Endothelial cell (in vitro differentiated cells): ENCODE results near the gene TLL2. TPM values are rescaled to one million over a fixed set of nuclear protein-coding genes. Genes with fewer than 3 reads are reported as not detected.

Experiments used
- DNase-seq: peaks from one replicate; pipeline ENCODE4 v3.0.0; 2021; ENCODE audit warnings: low spot score
- H3K27ac Mint-ChIP-seq: one replicate; pipeline ENCODE4 v1.8.0; 2021; ENCODE audit warnings: mixed read lengths, inconsistent platforms; ENCODE audit not compliant: unreplicated experiment
- H3K27me3 Mint-ChIP-seq: one replicate; pipeline ENCODE4 v1.8.0; 2021; ENCODE audit warnings: mild to moderate bottlenecking, moderate library complexity, mixed read lengths, inconsistent platforms; ENCODE audit not compliant: unreplicated experiment
- H3K36me3 Mint-ChIP-seq: one replicate; pipeline ENCODE4 v1.8.0; 2021; ENCODE audit warnings: mild to moderate bottlenecking, low read depth, mixed read lengths, inconsistent platforms; ENCODE audit not compliant: unreplicated experiment
- H3K4me1 Mint-ChIP-seq: one replicate; pipeline ENCODE4 v1.8.0; 2021; ENCODE audit warnings: mild to moderate bottlenecking, mixed read lengths, inconsistent platforms; ENCODE audit not compliant: unreplicated experiment
- H3K4me3 Mint-ChIP-seq: one replicate; pipeline ENCODE4 v1.8.0; 2021; ENCODE audit warnings: mild to moderate bottlenecking, mixed read lengths, inconsistent platforms; ENCODE audit not compliant: unreplicated experiment
- H3K9me3 Mint-ChIP-seq: one replicate; pipeline ENCODE4 v1.8.0; 2021; ENCODE audit warnings: mixed read lengths, inconsistent platforms; ENCODE audit not compliant: unreplicated experiment
- CTCF ChIP-seq: fragments of 200-600 bp; sonication (generic); IDR thresholded peaks from one replicate; pipeline ENCODE4 v1.5.0; 2021; ENCODE audit warnings: antibody characterized with exemption; ENCODE audit not compliant: unreplicated experiment
- total RNA-seq: library from RNA; stranded (reverse); fragmentation: NEBNext Ultra II Directional; extraction: Animal tissue kit (Norgen Biotek cat#: 25700); gene quantifications from one replicate; pipeline ENCODE4 v1.2.1, GENCODE V29; 2021; ENCODE audit not compliant: unreplicated experiment

The TLL2 gene
- total RNA-seq, 1 donor from 2014 or later = 0.41 TPM

DNA sequence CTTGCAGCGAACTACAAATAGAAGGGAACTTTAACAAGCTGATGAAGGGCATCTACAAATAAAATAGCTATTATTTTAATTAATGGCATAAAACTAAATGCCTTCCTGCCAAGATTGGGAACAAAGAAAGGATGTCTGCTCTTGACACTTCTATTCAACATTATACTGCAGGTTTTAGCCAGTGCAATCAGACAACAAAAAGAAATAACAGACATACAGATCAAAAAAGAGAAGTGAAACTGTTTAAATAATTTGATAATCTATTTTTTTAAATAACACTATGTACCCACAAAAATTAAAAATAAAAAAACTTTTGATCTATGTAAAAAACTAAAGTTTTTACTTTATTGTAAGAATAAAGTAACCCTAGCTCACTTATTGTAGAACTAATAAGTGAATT lies 22.4 kb upstream of the TLL2 start:
- Mint-ChIP-seq H3K4me3 (no peak overlapping the region), H3K4me1 (no peaks in the 10 kb centered on the region), H3K9me3 (no peaks in the 10 kb centered on the region), H3K27me3 (no peaks in the 10 kb centered on the region), H3K36me3 (peaks cover 6% of the 10 kb centered on the region), H3K27ac (no peak overlapping the region)
- no peak for TF ChIP-seq CTCF
- DNase-seq = no peak

GRCh38 chr10:96532523-96532922 lies 18.8 kb upstream of the TLL2 start:
- no peak overlapping the region for H3K4me3 Mint-ChIP-seq
- TF ChIP-seq CTCF = no peak
- no peak overlapping the region for H3K27ac Mint-ChIP-seq
- H3K4me1 Mint-ChIP-seq = no peaks in the 10 kb centered on the region
- H3K9me3 Mint-ChIP-seq = no peaks in the 10 kb centered on the region
- no peaks in the 10 kb centered on the region for H3K36me3 Mint-ChIP-seq
- no peaks in the 10 kb centered on the region for H3K27me3 Mint-ChIP-seq
- DNase-seq = no peak

DNA sequence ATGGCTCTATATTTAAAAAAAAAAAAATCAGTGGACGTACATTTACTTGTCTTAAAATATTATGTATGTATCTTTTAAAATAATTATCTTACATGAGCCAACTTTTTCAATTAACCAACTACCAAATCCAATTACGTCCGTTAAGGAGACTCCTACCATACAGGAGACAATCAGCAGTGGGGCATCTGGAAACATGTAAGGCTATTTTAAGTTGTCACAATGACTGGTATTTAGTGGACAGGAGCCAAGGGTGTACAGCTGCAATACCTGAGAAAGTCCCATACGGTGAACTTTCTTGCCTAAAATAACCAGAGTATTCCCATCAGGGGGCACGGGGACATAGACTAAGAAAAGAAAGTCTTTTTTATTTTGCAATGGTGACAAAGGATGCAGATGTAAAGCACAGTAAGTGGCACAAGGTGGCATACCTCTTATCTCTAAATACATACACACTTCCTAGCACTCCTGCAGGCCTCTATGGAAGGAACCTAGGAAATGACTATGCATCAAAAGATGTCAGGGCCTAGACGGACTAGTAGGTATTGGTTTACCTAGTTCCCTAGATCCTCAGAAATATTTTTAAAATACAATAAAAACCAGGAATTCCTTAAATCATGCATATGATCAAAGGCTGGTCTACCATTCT lies 16.0 kb upstream of the TLL2 start:
- TF ChIP-seq CTCF = no peak

DNA sequence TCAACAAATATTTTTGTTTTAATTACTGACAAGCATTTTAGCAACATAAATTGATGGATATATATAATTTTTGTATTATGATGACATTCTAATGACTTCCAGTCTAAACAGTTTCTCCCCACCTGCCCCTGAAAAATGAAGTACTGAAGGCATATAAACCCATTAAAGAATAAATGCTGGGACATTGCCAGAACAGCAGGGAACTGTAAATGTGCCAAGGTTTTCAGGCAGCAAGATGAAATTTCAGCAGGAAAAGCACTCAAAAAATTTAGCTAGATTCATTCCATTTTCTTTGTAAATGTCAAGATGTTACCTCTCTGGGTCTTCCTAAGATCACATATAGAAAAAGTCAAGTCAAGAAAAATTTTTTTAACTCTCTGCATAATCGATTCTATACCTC lies 11.0 kb upstream of the TLL2 start:
- no peak for TF ChIP-seq CTCF

More for the DNA sequence above, 16.0 kb upstream of the TLL2 start:
- Mint-ChIP-seq H3K4me1 (no peaks in the 10 kb centered on the region), H3K27me3 (no peaks in the 10 kb centered on the region), H3K36me3 (no peaks in the 10 kb centered on the region), H3K9me3 (no peaks in the 10 kb centered on the region), H3K4me3 (no peak overlapping the region), H3K27ac (no peak overlapping the region)
- no peak for DNase-seq

GRCh38 chr10:96517284-96517683 lies 3.6 kb upstream of the TLL2 start:
- no peak for TF ChIP-seq CTCF
- Mint-ChIP-seq H3K4me3 (no peak overlapping the region), H3K4me1 (peaks cover 7% of the 10 kb centered on the region), H3K9me3 (no peaks in the 10 kb centered on the region), H3K27ac (no peak overlapping the region), H3K27me3 (peaks cover 8% of the 10 kb centered on the region), H3K36me3 (peaks cover 7% of the 10 kb centered on the region)
- DNase-seq = no peak

More for the DNA sequence above, 11.0 kb upstream of the TLL2 start:
- no peak for DNase-seq
- no peak overlapping the region for H3K4me3 Mint-ChIP-seq
- H3K9me3 Mint-ChIP-seq = no peaks in the 10 kb centered on the region
- no peak overlapping the region for H3K27ac Mint-ChIP-seq
- H3K27me3 Mint-ChIP-seq = no peaks in the 10 kb centered on the region
- no peaks in the 10 kb centered on the region for H3K4me1 Mint-ChIP-seq
- peaks cover 7% of the 10 kb centered on the region for H3K36me3 Mint-ChIP-seq
